Breast epithelium (tissue), 3 donors: Measurements from ENCODE around the gene SUSD6.

Experiments used
- POLR2A ChIP-seq: fragments of 450-650 bp; IDR thresholded peaks from one replicate; pipeline ENCODE4 v1.6.1; 2016; ENCODE audit warnings: antibody characterized with exemption, mild to moderate bottlenecking, moderate library complexity
- TF ChIP-seq, protein P1 (sequence below), 3 donors: fragments of 450-650 bp; IDR thresholded peaks; one replicate each; pipeline ENCODE4 v1.5.1; 2016 to 2017; ENCODE audit warnings: antibody characterized with exemption in 3 of 3, mild to moderate bottlenecking in 3 of 3, moderate library complexity in 3 of 3

GRCh38 chr14:69617796-69618195, 6.4 kb downstream of the SUSD6 start:
- TF ChIP-seq, protein P1, sequence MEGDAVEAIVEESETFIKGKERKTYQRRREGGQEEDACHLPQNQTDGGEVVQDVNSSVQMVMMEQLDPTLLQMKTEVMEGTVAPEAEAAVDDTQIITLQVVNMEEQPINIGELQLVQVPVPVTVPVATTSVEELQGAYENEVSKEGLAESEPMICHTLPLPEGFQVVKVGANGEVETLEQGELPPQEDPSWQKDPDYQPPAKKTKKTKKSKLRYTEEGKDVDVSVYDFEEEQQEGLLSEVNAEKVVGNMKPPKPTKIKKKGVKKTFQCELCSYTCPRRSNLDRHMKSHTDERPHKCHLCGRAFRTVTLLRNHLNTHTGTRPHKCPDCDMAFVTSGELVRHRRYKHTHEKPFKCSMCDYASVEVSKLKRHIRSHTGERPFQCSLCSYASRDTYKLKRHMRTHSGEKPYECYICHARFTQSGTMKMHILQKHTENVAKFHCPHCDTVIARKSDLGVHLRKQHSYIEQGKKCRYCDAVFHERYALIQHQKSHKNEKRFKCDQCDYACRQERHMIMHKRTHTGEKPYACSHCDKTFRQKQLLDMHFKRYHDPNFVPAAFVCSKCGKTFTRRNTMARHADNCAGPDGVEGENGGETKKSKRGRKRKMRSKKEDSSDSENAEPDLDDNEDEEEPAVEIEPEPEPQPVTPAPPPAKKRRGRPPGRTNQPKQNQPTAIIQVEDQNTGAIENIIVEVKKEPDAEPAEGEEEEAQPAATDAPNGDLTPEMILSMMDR (IDR thresholded peaks at IDR 0.05): no peak
- no peak for TF ChIP-seq POLR2A
